Body of pancreas (tissue), 4 donors: ENCODE data around the gene C1QTNF12.

Experiments used
- POLR2A ChIP-seq, 3 donors: fragments of 450-650 bp; IDR thresholded peaks; one replicate each; pipeline ENCODE4 v1.6.1; 2016; ENCODE audit warnings: antibody characterized with exemption in 3 of 3, mild to moderate bottlenecking in 2 of 3
- TF ChIP-seq, protein P1 (sequence below), 7 experiments: fragments of 450-650 bp in 4 of 7; fragments of 200-600 bp in 3 of 7; sonication (generic) in 3 of 7; IDR thresholded peaks; one replicate each; pipeline ENCODE4 v1.5.1; 2016 to 2019; ENCODE audit warnings: antibody characterized with exemption in 7 of 7

GRCh38 chr1:1262758-1263157 is 16.2 kb upstream of the C1QTNF12 start:
- TF ChIP-seq, protein P1, sequence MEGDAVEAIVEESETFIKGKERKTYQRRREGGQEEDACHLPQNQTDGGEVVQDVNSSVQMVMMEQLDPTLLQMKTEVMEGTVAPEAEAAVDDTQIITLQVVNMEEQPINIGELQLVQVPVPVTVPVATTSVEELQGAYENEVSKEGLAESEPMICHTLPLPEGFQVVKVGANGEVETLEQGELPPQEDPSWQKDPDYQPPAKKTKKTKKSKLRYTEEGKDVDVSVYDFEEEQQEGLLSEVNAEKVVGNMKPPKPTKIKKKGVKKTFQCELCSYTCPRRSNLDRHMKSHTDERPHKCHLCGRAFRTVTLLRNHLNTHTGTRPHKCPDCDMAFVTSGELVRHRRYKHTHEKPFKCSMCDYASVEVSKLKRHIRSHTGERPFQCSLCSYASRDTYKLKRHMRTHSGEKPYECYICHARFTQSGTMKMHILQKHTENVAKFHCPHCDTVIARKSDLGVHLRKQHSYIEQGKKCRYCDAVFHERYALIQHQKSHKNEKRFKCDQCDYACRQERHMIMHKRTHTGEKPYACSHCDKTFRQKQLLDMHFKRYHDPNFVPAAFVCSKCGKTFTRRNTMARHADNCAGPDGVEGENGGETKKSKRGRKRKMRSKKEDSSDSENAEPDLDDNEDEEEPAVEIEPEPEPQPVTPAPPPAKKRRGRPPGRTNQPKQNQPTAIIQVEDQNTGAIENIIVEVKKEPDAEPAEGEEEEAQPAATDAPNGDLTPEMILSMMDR (IDR thresholded peaks at IDR 0.05) = no peak
- TF ChIP-seq POLR2A (IDR thresholded peaks at IDR 0.05) = no peak
